ENCODE results near the gene CHRD. TPM values are rescaled to one million over a fixed set of nuclear protein-coding genes. Genes with fewer than 3 reads are reported as not detected.

Gene CHRD
- total RNA-seq, 1 experiment from 2014 or later: 2.7 TPM

GRCh38 chr3:184348057-184348382 is 31.8 kb upstream of the CHRD start (continued):
- TF ChIP-seq E2F1 (CRISPR knock-in tag; IDR thresholded peaks at IDR 0.05) (no peak), ZNF416 (CRISPR knock-in tag; IDR thresholded peaks at IDR 0.05) (no peak), SMAD3 (CRISPR knock-in tag; IDR thresholded peaks at IDR 0.05; ENCODE audit: borderline replicate concordance) (no peak), AFF4 (CRISPR knock-in tag; IDR thresholded peaks at IDR 0.05; ENCODE audit: borderline replicate concordance) (no peak)

GRCh38 chr3:184349563-184350470 is 30.0 kb upstream of the CHRD start:
- DNase-seq (ENCODE audit: low spot score) (no peak), ATAC-seq (no peak)
- H3K27ac Mint-ChIP-seq: no peak overlapping the region
- H3K4me3 Mint-ChIP-seq: no peak overlapping the region
- peaks cover 19% of the 10 kb centered on the region for H3K4me1 Mint-ChIP-seq
- peaks cover 3% of the 10 kb centered on the region for H3K36me3 Mint-ChIP-seq
- ChIA-PET CTCF (no interaction called here), POLR2A (interaction anchor here (1.3 kb wide), 1 partner anchor 13 kb away, joined by 3 read pairs; the partner anchor contains the start of gene FAM131A)
- H3K9me3 Mint-ChIP-seq: no peaks in the 10 kb centered on the region
- TF ChIP-seq ZNF263 (CRISPR knock-in tag; IDR thresholded peaks at IDR 0.05; ENCODE audit: low read depth): no peak
- TF ChIP-seq KAT7 (CRISPR knock-in tag; IDR thresholded peaks at IDR 0.05; ENCODE audit: borderline replicate concordance): no peak
- TF ChIP-seq USF2 (CRISPR knock-in tag; IDR thresholded peaks at IDR 0.05): no peak
- TF ChIP-seq IRF1 (CRISPR knock-in tag; IDR thresholded peaks at IDR 0.05): no peak
- no peak for TF ChIP-seq ZNF423 (CRISPR knock-in tag; IDR thresholded peaks at IDR 0.05)
- TF ChIP-seq NFE2L1 (CRISPR knock-in tag; IDR thresholded peaks at IDR 0.05): no peak
- no peak for TF ChIP-seq CBFB (CRISPR knock-in tag; IDR thresholded peaks at IDR 0.05; ENCODE audit: low read depth)
- no peak for TF ChIP-seq FOXK1 (CRISPR knock-in tag; IDR thresholded peaks at IDR 0.05)
- no peak for TF ChIP-seq RORB (CRISPR knock-in tag; IDR thresholded peaks at IDR 0.05)
- TF ChIP-seq ZNF138 (CRISPR knock-in tag; conservative IDR thresholded peaks at IDR 0.05): no peak
- no peak for TF ChIP-seq TCF7 (CRISPR knock-in tag; IDR thresholded peaks at IDR 0.05; ENCODE audit: low read depth)
- no peak for TF ChIP-seq ZNF121 (CRISPR knock-in tag; IDR thresholded peaks at IDR 0.05)
- no peak for TF ChIP-seq SOX15 (CRISPR knock-in tag; IDR thresholded peaks at IDR 0.05)
- no peak for TF ChIP-seq ZNF425 (CRISPR knock-in tag; conservative IDR thresholded peaks at IDR 0.05)
- no peak for TF ChIP-seq SMAD3 (CRISPR knock-in tag; IDR thresholded peaks at IDR 0.05; ENCODE audit: borderline replicate concordance)
- TF ChIP-seq E2F1 (CRISPR knock-in tag; IDR thresholded peaks at IDR 0.05): no peak
- TF ChIP-seq ATF2 (CRISPR knock-in tag; IDR thresholded peaks at IDR 0.05; ENCODE audit: borderline replicate concordance, low read depth): no peak
- no peak for TF ChIP-seq ATF6 (CRISPR knock-in tag; IDR thresholded peaks at IDR 0.05)
- no peaks in the 10 kb centered on the region for H3K27me3 Mint-ChIP-seq (ENCODE audit: low read depth)
